ENCODE data around the gene CSK. TPM values are rescaled to one million over a fixed set of nuclear protein-coding genes. Genes with fewer than 3 reads are reported as not detected.

The CSK gene
- total RNA-seq, 1 donor from 2014 or later, result 65.6 TPM

DNA sequence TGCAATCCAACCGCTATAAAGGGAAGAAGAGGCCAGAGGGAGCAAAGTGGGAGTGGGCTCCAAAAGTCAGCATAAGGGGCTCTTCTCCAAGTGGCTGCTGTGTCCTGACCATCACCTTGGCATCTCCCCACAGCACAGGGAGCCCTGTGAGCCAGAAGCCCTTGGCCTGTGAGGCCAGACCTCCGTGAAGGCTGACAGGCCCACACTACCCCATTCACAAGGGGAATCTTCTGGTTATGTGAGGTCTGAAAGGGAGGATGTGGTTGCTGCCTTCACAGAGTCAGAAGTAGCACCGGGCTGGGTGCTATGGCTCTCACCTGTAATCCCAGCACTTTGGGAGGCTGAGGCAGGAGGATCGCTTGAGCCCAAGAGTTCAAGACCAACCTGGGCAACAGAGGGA, 63.7 kb downstream of the CSK start:
- Histone ChIP-seq H3K27me3 (no peaks in the 10 kb centered on the region), H3K36me3 (peaks cover 56% of the 10 kb centered on the region), H3K27ac (peak overlapping the region; percentile 51), H3K4me3 (no peak overlapping the region), H3K9me3 (no peaks in the 10 kb centered on the region), H3K4me1 (peaks cover 16% of the 10 kb centered on the region)
- DNase-seq (no peak), ATAC-seq (no peak)
- TF ChIP-seq CTCF (IDR thresholded peaks at IDR 0.05), result no peak
- intact Hi-C loops (cut with DNase I), result no loop called here

GRCh38 chr15:74847432-74847831, 65.6 kb downstream of the CSK start:
- Histone ChIP-seq H3K36me3 (peaks cover 74% of the 10 kb centered on the region), H3K27ac (no peak overlapping the region), H3K4me3 (no peak overlapping the region), H3K9me3 (no peaks in the 10 kb centered on the region), H3K27me3 (no peaks in the 10 kb centered on the region), H3K4me1 (peaks cover 7% of the 10 kb centered on the region)
- ATAC-seq, result no peak
- DNase-seq, result no peak
- intact Hi-C loops (cut with DNase I), result no loop called here
- no peak for TF ChIP-seq CTCF (IDR thresholded peaks at IDR 0.05)

DNA sequence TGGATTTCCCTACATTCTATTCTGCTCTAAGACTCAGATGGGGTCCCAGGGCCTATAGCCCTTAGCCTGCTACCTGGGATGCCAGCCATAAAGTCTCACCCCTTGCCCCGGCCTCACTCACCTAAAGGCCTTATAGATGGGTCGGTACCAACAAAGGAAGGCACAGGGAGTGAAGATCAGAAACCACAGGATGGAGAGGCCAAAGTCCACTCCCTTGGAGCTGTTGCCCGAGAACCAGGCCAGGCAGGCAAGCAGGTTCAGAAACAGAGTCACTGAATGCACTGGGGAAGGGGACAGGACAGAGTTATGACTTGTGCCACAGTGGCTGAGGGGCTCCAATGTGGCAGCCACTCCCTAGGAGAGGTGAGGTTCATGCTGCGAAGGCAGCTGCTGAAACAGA, 68.5 kb downstream of the CSK start:
- DNase-seq, result no peak
- no peak for ATAC-seq
- Histone ChIP-seq H3K27ac (no peak overlapping the region), H3K27me3 (no peaks in the 10 kb centered on the region), H3K4me1 (no peaks in the 10 kb centered on the region), H3K4me3 (no peak overlapping the region), H3K9me3 (no peaks in the 10 kb centered on the region), H3K36me3 (peaks cover 91% of the 10 kb centered on the region)
- intact Hi-C loops (cut with DNase I), result no loop called here
- TF ChIP-seq CTCF (IDR thresholded peaks at IDR 0.05), result no peak

- no peaks in the 10 kb centered on the region for H3K9me3 ChIP-seq
- no peak for TF ChIP-seq CTCF (IDR thresholded peaks at IDR 0.05)
- no peak overlapping the region for H3K4me3 ChIP-seq
- H3K36me3 ChIP-seq, result peaks cover 75% of the 10 kb centered on the region
- H3K4me1 ChIP-seq, result peaks cover 2% of the 10 kb centered on the region
- intact Hi-C loops (cut with DNase I), result no loop called here
- no peaks in the 10 kb centered on the region for H3K27me3 ChIP-seq
- no peak overlapping the region for H3K27ac ChIP-seq
- DNase-seq, result no peak
- no peak for ATAC-seq
Observed at GRCh38 chr15:74851960-74852359, 70.1 kb downstream of the CSK start.

Small RNA genes within 50 kb of the gene (microRNA-seq; reads per million reads assigned to microRNA genes)
- not detected for gene MIR4513 (ENCODE audit: borderline microRNAs expressed)
- gene MIR6882 (ENCODE audit: borderline microRNAs expressed), result 0.83 reads per million

Other genes starting within 250 kb of the CSK start
- 10.7 TPM for gene ARID3B, start 240.9 kb upstream of the CSK start, total RNA-seq
- gene CLK3, start 166.2 kb upstream of the CSK start, total RNA-seq, result 72.9 TPM
- 31.5 TPM for gene EDC3, start 86.1 kb upstream of the CSK start, total RNA-seq
- 2.4 TPM for gene CYP1A1, start 56.6 kb upstream of the CSK start, total RNA-seq
- 0.32 TPM for gene CYP1A2, start 33.2 kb upstream of the CSK start, total RNA-seq
- not detected for gene LMAN1L, start 30.8 kb downstream of the CSK start, total RNA-seq
- not detected for gene CPLX3, start 44.5 kb downstream of the CSK start, total RNA-seq
- 43.9 TPM for gene ULK3, start 61.1 kb downstream of the CSK start, total RNA-seq
- 115 TPM for gene SCAMP2, start 91.3 kb downstream of the CSK start, total RNA-seq
- gene MPI, start 108.0 kb downstream of the CSK start, total RNA-seq, result 26.7 TPM
- 75.4 TPM for gene FAM219B, start 124.8 kb downstream of the CSK start, total RNA-seq
- 138 TPM for gene COX5A, start 156.0 kb downstream of the CSK start, total RNA-seq
- 20.2 TPM for gene RPP25, start 174.7 kb downstream of the CSK start, total RNA-seq
- 2.6 TPM for gene SCAMP5, start 213.5 kb downstream of the CSK start, total RNA-seq
- 13.1 TPM for gene PPCDC, start 241.5 kb downstream of the CSK start, total RNA-seq